ENCODE results near the gene TMEM37. TPM values are rescaled to one million over a fixed set of nuclear protein-coding genes. Genes with fewer than 3 reads are reported as not detected.

The TMEM37 gene
- total RNA-seq, 3 donors from 2014 or later = 8.8 to 43.2 (median 9.4) TPM

GRCh38 chr2:119478978-119479295 is 47.3 kb downstream of the TMEM37 start:
- Histone ChIP-seq H3K4me3 (no peak overlapping the region), H3K36me3 (no peaks in the 10 kb centered on the region), H3K27ac (no peak overlapping the region), H3K27me3 (peaks cover 0 to 3% of the 10 kb centered on the region in 2 donors), H3K4me1 (no peaks in the 10 kb centered on the region), H3K9me3 (no peaks in the 10 kb centered on the region)
- no peak for DNase-seq (ENCODE audit: low spot score in 2 of 2)
- intact Hi-C loops (cut with DNase I; ENCODE audit: low total_unique reads) = loop anchor here (5.0 kb wide), 1 partner anchor 72 kb away; no protein-coding TSS in a partner anchor
- TF ChIP-seq, protein P1, sequence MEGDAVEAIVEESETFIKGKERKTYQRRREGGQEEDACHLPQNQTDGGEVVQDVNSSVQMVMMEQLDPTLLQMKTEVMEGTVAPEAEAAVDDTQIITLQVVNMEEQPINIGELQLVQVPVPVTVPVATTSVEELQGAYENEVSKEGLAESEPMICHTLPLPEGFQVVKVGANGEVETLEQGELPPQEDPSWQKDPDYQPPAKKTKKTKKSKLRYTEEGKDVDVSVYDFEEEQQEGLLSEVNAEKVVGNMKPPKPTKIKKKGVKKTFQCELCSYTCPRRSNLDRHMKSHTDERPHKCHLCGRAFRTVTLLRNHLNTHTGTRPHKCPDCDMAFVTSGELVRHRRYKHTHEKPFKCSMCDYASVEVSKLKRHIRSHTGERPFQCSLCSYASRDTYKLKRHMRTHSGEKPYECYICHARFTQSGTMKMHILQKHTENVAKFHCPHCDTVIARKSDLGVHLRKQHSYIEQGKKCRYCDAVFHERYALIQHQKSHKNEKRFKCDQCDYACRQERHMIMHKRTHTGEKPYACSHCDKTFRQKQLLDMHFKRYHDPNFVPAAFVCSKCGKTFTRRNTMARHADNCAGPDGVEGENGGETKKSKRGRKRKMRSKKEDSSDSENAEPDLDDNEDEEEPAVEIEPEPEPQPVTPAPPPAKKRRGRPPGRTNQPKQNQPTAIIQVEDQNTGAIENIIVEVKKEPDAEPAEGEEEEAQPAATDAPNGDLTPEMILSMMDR (IDR thresholded peaks at IDR 0.05) = no peak
- TF ChIP-seq POLR2A (IDR thresholded peaks at IDR 0.05) = no peak
- TF ChIP-seq POLR2AphosphoS5 (IDR thresholded peaks at IDR 0.05) = no peak

GRCh38 chr2:119480184-119480583 is 48.5 kb downstream of the TMEM37 start:
- TF ChIP-seq, protein P1 (IDR thresholded peaks at IDR 0.05) = no peak
- TF ChIP-seq POLR2A (IDR thresholded peaks at IDR 0.05) = no peak
- TF ChIP-seq POLR2AphosphoS5 (IDR thresholded peaks at IDR 0.05) = no peak
- DNase-seq (ENCODE audit: low spot score in 2 of 2) = no peak
- intact Hi-C loops (cut with DNase I; ENCODE audit: low total_unique reads) = no loop called here
- Histone ChIP-seq H3K27ac (no peak overlapping the region), H3K4me1 (no peaks in the 10 kb centered on the region), H3K27me3 (peaks cover 0 to 3% of the 10 kb centered on the region in 2 donors), H3K9me3 (no peaks in the 10 kb centered on the region), H3K36me3 (no peaks in the 10 kb centered on the region), H3K4me3 (no peak overlapping the region)

- H3K27ac ChIP-seq = no peak overlapping the region
These were observed 49.1 kb downstream of the TMEM37 start for GRCh38 chr2:119480718-119481142.

DNA sequence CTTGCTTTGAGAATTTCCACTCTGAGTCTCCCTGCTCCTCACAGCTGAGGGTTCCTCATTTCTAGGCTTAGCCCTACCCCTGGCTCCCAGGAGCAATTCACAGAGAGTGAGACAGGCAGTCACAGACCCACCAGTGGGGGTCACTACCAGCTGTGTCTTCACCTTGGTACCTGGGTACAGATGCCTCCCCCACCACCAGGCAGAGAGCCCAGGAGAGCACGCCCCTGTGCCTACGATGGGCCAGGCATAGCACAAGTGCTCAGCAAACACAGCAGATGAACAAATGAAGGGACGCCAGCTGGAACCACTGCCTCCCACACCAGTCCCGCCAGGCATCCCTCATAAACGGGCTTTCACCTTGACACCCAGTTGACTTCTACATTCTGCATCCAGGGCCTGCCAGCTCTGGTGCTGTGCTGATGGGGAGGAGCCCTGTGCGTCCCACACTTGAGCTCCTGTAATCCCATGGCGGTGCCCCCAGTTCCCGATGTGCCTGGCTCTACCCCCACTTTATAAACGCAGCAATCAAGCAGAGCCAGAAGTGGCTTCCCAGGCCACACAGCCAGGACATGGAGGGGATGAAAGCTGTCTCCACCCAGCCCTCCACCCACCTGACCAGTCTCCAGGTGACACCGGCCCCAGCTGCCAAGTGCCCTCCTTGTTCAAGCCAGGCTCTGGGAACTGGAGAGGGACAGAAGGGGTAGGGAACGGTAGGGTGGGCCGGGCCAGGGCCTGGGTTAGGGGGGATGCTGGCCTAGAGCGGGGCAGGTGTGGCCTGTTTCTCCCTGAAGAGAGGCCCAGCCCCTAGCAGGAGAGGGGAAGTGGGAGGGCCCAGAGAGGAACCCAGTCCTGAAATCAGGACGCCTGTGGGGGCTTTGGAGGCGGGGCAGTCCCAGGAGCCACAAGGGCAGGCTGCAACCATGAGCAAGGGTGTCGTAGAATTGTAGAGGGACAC is 50.1 kb downstream of the TMEM37 start:
- H3K4me1 ChIP-seq = no peaks in the 10 kb centered on the region
- H3K36me3 ChIP-seq = no peaks in the 10 kb centered on the region

More at GRCh38 chr2:119480718-119481142, 49.1 kb downstream of the TMEM37 start:
- no peak for DNase-seq (ENCODE audit: low spot score in 2 of 2)
- intact Hi-C loops (cut with DNase I; ENCODE audit: low total_unique reads) = no loop called here
- Histone ChIP-seq H3K27me3 (peaks cover 0 to 3% of the 10 kb centered on the region in 2 donors), H3K4me1 (no peaks in the 10 kb centered on the region), H3K9me3 (no peaks in the 10 kb centered on the region), H3K36me3 (no peaks in the 10 kb centered on the region), H3K4me3 (no peak overlapping the region)
- TF ChIP-seq POLR2AphosphoS5 (IDR thresholded peaks at IDR 0.05) (no peak), POLR2A (IDR thresholded peaks at IDR 0.05) (no peak)
- TF ChIP-seq, protein P1 (IDR thresholded peaks at IDR 0.05) = no peak

More for the DNA sequence above, 50.1 kb downstream of the TMEM37 start:
- DNase-seq (ENCODE audit: low spot score in 2 of 2) = peak in 1 of 2 donors; percentile 14
- TF ChIP-seq POLR2AphosphoS5 (IDR thresholded peaks at IDR 0.05) (no peak), POLR2A (IDR thresholded peaks at IDR 0.05) (no peak)
- TF ChIP-seq, protein P1 (IDR thresholded peaks at IDR 0.05) = no peak
- no peaks in the 10 kb centered on the region for H3K9me3 ChIP-seq
- H3K27ac ChIP-seq = no peak overlapping the region
- H3K4me3 ChIP-seq = no peak overlapping the region
- peaks cover 0 to 3% of the 10 kb centered on the region in 2 donors for H3K27me3 ChIP-seq
- intact Hi-C loops (cut with DNase I; ENCODE audit: low total_unique reads) = no loop called here
